Keratinocyte (primary cell): Measurements from ENCODE around the gene RBBP8. TPM values are rescaled to one million over a fixed set of nuclear protein-coding genes. Genes with fewer than 3 reads are reported as not detected.

Experiments used
- DNase-seq: peaks from one replicate; pipeline ENCODE4 v3.0.0-alpha.2; 2011; ENCODE audit warnings: low read depth, missing footprints, low spot score
- FAIRE-seq: peaks from 2 replicates; lab custom pipeline; 2011; peaks lifted over from hg19 to GRCh38; lab: Jason Lieb, UNC
- H2AFZ ChIP-seq: 2 replicates; pipeline ENCODE4 v1.6.0; 2012; ENCODE audit warnings: low read length, control low read depth, inconsistent platforms; ENCODE audit not compliant: control insufficient read depth
- H3K27ac ChIP-seq: 2 replicates; pipeline ENCODE4 v1.5.1; 2011; ENCODE audit warnings: low read length; ENCODE audit not compliant: control insufficient read depth, insufficient read depth
- H3K27me3 ChIP-seq: 3 replicates; pipeline ENCODE4 v1.6.0; 2011; ENCODE audit warnings: low read length; ENCODE audit not compliant: control insufficient read depth, insufficient read depth; ENCODE audit errors: extremely low read depth
- H3K36me3 ChIP-seq, 2 experiments: 2 replicates in 1 of 2; 3 replicates in 1 of 2; pipeline ENCODE4 v1.5.1; 2011; ENCODE audit warnings: low read length in 2 of 2, mild to moderate bottlenecking in 1 of 2; ENCODE audit not compliant: control insufficient read depth in 2 of 2, insufficient read depth in 2 of 2; ENCODE audit errors: extremely low read depth in 1 of 2
- H3K4me1 ChIP-seq: 3 replicates; pipeline ENCODE4 v1.5.1; 2011; ENCODE audit warnings: low read length; ENCODE audit not compliant: control insufficient read depth, insufficient read depth; ENCODE audit errors: extremely low read depth
- H3K4me2 ChIP-seq: 3 replicates; pipeline ENCODE4 v1.6.0; 2011; ENCODE audit warnings: low read depth, low read length; ENCODE audit not compliant: control insufficient read depth, insufficient read depth; ENCODE audit errors: extremely low read depth
- H3K4me3 ChIP-seq, 3 experiments: fragments of 200-600 bp in 1 of 3; sonication (generic) in 1 of 3; 2 replicates in 2 of 3; 3 replicates in 1 of 3; pipeline ENCODE4 v1.5.1; 2011 to 2016; ENCODE audit warnings: low read length in 3 of 3, mild to moderate bottlenecking in 3 of 3, control low read depth in 2 of 3, inconsistent platforms in 1 of 3, low read depth in 1 of 3, mixed read lengths in 1 of 3, mixed run types in 1 of 3, moderate library complexity in 1 of 3; ENCODE audit not compliant: control insufficient read depth in 2 of 3, insufficient read depth in 2 of 3; ENCODE audit errors: extremely low read depth in 1 of 3
- H3K79me2 ChIP-seq: 2 replicates; pipeline ENCODE4 v1.6.0; 2012; ENCODE audit warnings: low read length; ENCODE audit not compliant: control insufficient read depth, insufficient read depth
- H3K9ac ChIP-seq: 3 replicates; pipeline ENCODE4 v1.6.0; 2011; ENCODE audit warnings: low read length; ENCODE audit not compliant: control insufficient read depth, insufficient read depth; ENCODE audit errors: extremely low read depth
- H3K9me1 ChIP-seq: 3 replicates; pipeline ENCODE4 v1.6.0; 2011; ENCODE audit warnings: low read length; ENCODE audit not compliant: control insufficient read depth, insufficient read depth; ENCODE audit errors: extremely low read depth
- H3K9me3 ChIP-seq: 2 replicates; pipeline ENCODE4 v1.5.1; 2012; ENCODE audit warnings: low read depth, low read length; ENCODE audit not compliant: control insufficient read depth
- H4K20me1 ChIP-seq: 3 replicates; pipeline ENCODE4 v1.6.0; 2011; ENCODE audit warnings: low read length; ENCODE audit not compliant: control insufficient read depth, insufficient read depth; ENCODE audit errors: extremely low read depth
- EZH2 ChIP-seq: IDR thresholded peaks from one replicate; pipeline ENCODE4 v1.6.1; 2012; ENCODE audit warnings: inconsistent platforms, mild to moderate bottlenecking, low read length, moderate library complexity
- dilution Hi-C: fragments of 300-500 bp; cut with MboI; formaldehyde crosslinking; loops from one replicate; pipeline ENCODE4 v1.7.0; 2020; ENCODE audit warnings: low sequenced_read_pairs; ENCODE audit not compliant: extremely low pct_ligation_motif_present
- polyA plus RNA-seq, 5 experiments: library from polyadenylated mRNA; depleted of rRNA in 3 of 5; stranded (reverse) in 3 of 5; stranded (forward) in 1 of 5; unstranded in 1 of 5; fragments of >200 nt; gene quantifications; 1 replicate in 1 of 5; 2 replicates in 3 of 5; 3 replicates in 1 of 5; pipeline versions ENCODE4 v1.2.1 to v1.2.3, GENCODE V29; 2011 to 2012; ENCODE audit warnings: missing spikeins in 2 of 5, low read depth in 1 of 5, low replicate concordance in 1 of 5
- TF ChIP-seq, protein P1 (sequence below), 3 experiments: IDR thresholded peaks in 1 of 3; conservative IDR thresholded peaks in 1 of 3; optimal IDR thresholded peaks in 1 of 3; 2 replicates in 2 of 3; 3 replicates in 1 of 3; pipeline versions ENCODE3 to v1.5.1; 2011; ENCODE audit warnings: low read length in 3 of 3, mild to moderate bottlenecking in 3 of 3, moderate library complexity in 2 of 3, control low read depth in 1 of 3, inconsistent platforms in 1 of 3; ENCODE audit not compliant: insufficient read depth in 2 of 3; ENCODE audit errors: extremely low read depth in 1 of 3

Gene RBBP8
- polyA plus RNA-seq, 1 donor (not counting 4 experiments of a cell fraction or from before 2014, with no cell fraction given), result 169 TPM

DNA sequence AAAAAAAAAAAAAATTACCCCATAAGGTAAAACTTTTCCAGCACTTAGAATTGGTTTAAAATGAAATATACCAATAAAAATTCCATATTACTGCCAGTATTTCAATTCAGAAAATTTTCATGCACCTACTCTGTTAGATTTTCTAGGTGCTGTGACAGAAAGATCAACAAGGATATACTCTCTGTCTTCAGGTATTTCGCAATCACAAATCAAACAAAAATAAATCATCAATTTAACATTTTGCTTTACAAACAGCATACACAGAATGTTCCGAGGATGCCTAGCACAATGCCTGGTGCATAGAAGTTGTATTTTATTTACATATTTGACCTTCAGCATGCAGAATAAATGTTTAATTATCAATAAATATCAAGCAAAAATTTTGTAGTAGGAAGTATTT, 66.5 kb downstream of the RBBP8 start:
- Histone ChIP-seq H3K4me2 (no peak overlapping the region), H3K36me3 (peaks cover 23 to 24% of the 10 kb centered on the region in 2 experiments), H4K20me1 (no peaks in the 10 kb centered on the region), H3K9me3 (no peaks in the 10 kb centered on the region), H3K27ac (no peak overlapping the region), H3K4me3 (no peak overlapping the region), H3K9me1 (no peaks in the 10 kb centered on the region), H3K27me3 (no peaks in the 10 kb centered on the region), H3K79me2 (no peaks in the 10 kb centered on the region), H3K4me1 (no peaks in the 10 kb centered on the region), H3K9ac (no peak overlapping the region), H2AFZ (no peak overlapping the region)
- no peak for TF ChIP-seq EZH2
- dilution Hi-C loops, result no loop called here
- DNase-seq (no peak), FAIRE-seq (no peak)

DNA sequence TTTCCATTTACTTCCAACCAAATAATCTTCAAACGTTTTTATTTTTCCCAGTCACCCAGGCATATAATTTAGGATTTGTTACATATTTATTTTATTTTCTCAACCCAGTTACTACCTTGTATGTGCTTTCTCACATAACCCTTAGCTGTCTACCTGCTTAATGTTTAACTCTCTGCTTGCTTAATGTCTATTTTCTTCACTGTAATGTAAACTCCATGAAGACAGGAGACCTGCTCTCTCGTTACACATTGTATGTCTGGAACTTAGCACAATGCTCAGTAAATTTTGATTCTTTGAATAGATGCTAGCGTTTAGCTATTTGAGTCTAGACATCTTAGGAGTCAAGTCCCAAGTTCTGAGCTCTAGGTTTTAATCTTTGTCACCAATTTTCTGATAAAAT, 70.2 kb downstream of the RBBP8 start:
- Histone ChIP-seq H2AFZ (no peak overlapping the region), H3K4me3 (no peak overlapping the region), H3K36me3 (peaks cover 15 to 16% of the 10 kb centered on the region in 2 experiments), H3K9me3 (no peaks in the 10 kb centered on the region), H3K9me1 (no peaks in the 10 kb centered on the region), H3K4me2 (no peak overlapping the region), H4K20me1 (no peaks in the 10 kb centered on the region), H3K4me1 (no peaks in the 10 kb centered on the region), H3K27me3 (no peaks in the 10 kb centered on the region), H3K9ac (no peak overlapping the region), H3K27ac (no peak overlapping the region), H3K79me2 (no peaks in the 10 kb centered on the region)
- no peak for FAIRE-seq
- DNase-seq, result no peak
- TF ChIP-seq, protein P1, sequence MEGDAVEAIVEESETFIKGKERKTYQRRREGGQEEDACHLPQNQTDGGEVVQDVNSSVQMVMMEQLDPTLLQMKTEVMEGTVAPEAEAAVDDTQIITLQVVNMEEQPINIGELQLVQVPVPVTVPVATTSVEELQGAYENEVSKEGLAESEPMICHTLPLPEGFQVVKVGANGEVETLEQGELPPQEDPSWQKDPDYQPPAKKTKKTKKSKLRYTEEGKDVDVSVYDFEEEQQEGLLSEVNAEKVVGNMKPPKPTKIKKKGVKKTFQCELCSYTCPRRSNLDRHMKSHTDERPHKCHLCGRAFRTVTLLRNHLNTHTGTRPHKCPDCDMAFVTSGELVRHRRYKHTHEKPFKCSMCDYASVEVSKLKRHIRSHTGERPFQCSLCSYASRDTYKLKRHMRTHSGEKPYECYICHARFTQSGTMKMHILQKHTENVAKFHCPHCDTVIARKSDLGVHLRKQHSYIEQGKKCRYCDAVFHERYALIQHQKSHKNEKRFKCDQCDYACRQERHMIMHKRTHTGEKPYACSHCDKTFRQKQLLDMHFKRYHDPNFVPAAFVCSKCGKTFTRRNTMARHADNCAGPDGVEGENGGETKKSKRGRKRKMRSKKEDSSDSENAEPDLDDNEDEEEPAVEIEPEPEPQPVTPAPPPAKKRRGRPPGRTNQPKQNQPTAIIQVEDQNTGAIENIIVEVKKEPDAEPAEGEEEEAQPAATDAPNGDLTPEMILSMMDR (optimal IDR thresholded peaks at IDR 0.05 in 1 of 3, IDR thresholded peaks at IDR 0.05 in 1 of 3, conservative IDR thresholded peaks at IDR 0.05 in 1 of 3; ENCODE audit: extremely low read depth in 1 of 3, insufficient read depth in 2 of 3, low read length in 3 of 3), result no peak
- no peak for TF ChIP-seq EZH2
- dilution Hi-C loops, result no loop called here

DNA sequence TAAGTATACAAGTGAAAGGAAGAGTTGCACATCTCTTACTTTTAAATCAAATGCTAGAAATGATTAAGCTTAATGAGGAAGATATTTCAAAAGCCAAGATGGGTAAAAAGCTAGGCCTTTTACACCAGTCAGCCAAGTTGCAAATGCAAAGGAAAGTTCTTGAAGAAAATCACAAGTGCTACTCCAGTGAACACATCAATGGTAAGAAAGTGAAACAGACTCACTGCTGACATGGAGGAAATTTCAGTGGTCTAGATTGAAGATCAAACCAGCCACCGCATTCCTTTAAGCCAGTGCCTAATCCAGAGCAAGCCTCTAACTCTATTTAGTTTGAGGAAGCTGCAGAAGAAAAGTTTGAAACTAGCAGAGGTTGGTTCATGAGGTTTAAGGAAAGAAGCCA, 79.1 kb downstream of the RBBP8 start:
- Histone ChIP-seq H3K9ac (no peak overlapping the region), H2AFZ (no peak overlapping the region), H3K27me3 (no peaks in the 10 kb centered on the region), H3K4me1 (no peaks in the 10 kb centered on the region), H3K9me1 (no peaks in the 10 kb centered on the region), H3K36me3 (peaks cover 5 to 11% of the 10 kb centered on the region in 2 experiments), H3K4me2 (no peak overlapping the region), H3K79me2 (no peaks in the 10 kb centered on the region), H4K20me1 (no peaks in the 10 kb centered on the region), H3K4me3 (no peak overlapping the region), H3K9me3 (no peaks in the 10 kb centered on the region), H3K27ac (no peak overlapping the region)
- no peak for FAIRE-seq
- DNase-seq, result no peak
- dilution Hi-C loops, result no loop called here
- TF ChIP-seq EZH2, result no peak
- TF ChIP-seq, protein P1 (optimal IDR thresholded peaks at IDR 0.05 in 1 of 3, IDR thresholded peaks at IDR 0.05 in 1 of 3, conservative IDR thresholded peaks at IDR 0.05 in 1 of 3; ENCODE audit: extremely low read depth in 1 of 3, insufficient read depth in 2 of 3, low read length in 3 of 3), result no peak
